Measurements from ENCODE around the gene PRDX1.
A peak's percentile ranks its signal among the peaks of the same experiment; 100 is the strongest.
"Not testable (repeated sequence)": the region's sequence is repeated elsewhere in the genome, so short reads cannot be mapped to it uniquely, and the experiment has no call there.

PRDX1 gene

GRCh38 chr1:45535988-45536766, 14.5 kb upstream of the PRDX1 start:
- DNase-seq, result no peak

DNA sequence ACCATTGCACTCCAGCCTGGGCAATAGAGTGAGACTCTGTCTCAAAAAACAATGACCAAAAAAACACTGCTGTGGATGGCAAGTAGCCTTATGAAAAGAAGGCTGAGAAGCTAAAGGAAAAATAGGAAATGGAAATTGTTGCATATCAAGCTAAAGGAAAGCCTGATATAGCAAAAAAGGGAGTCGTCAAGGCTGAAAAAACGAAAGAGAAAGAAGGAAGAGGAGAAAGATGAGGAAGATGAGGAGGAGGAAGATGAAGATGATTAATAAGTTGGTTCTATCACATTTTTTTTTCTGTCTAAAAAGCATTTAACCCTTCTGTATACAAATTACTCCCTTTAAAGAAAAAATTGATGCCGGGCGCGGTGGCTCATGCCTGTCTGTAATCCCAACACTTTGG, 10.2 kb upstream of the PRDX1 start:
- no peak for DNase-seq

DNA sequence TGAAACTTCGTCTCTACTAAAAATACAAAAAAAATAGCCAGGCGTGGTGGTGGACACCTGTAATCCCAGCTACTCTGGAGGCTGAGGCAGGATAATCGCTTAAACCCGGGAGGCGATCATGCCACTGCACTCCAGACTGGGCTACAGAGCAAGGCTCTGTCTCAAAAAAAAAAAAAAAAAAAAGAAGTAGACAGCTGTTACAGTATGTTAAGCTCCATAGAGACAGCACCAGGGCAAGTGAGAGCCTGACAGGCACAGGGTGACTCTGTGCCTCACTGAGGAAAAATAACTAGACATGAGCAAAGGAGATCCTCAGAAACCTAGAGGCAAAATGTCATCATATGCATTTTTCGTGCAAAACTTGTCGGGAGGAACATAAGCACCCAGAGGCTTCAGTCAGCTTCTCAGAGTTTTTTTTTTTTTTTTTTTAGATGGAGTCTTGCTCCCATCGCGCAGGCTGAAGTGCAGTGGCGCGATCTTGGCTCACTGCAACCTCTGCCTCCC, 9.0 kb upstream of the PRDX1 start:
- DNase-seq, result no peak

- DNase-seq, result no peak
These were observed 4.5 kb upstream of the PRDX1 start for GRCh38 chr1:45526135-45526644.

DNA sequence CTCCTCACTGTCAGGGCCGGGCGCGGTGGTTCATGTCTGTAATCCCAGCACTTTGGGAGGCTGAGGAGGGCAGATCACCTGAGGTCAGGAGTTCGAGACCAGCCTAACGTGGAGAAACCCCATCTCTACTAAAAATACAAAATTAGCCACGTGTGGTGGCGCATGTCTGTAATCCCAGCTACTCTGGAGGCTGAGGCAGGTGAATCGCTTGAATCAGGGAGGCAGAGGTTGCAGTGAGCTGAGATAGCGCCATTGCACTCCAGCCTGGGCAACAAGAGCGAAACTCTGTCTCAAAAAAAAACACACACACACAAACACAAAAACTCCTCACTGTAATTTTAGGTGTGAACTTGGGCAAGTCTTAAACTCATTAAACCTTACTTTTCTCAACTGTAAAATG, 2.3 kb upstream of the PRDX1 start:
- DNase-seq, result not testable (repeated sequence)

DNA sequence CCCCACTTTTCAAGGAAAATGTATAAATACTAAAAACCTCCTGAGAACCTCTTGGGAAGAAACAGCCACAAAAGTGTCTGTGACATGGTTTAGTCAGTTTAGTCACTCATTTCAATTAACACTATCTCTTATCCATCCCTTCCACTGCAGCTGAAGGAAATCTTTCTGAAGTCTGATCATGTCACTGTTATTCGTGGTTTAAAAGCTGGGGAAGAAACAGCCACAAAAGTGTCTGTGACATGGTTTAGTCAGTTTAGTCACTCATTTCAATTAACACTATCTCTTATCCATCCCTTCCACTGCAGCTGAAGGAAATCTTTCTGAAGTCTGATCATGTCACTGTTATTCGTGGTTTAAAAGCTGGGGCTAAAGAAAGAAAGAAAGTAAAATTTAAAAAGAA, 1.8 kb upstream of the PRDX1 start:
- DNase-seq, result not testable (repeated sequence)

- DNase-seq, result no peak
These were observed 830 bp upstream of the PRDX1 start for GRCh38 chr1:45522324-45523104.

DNA sequence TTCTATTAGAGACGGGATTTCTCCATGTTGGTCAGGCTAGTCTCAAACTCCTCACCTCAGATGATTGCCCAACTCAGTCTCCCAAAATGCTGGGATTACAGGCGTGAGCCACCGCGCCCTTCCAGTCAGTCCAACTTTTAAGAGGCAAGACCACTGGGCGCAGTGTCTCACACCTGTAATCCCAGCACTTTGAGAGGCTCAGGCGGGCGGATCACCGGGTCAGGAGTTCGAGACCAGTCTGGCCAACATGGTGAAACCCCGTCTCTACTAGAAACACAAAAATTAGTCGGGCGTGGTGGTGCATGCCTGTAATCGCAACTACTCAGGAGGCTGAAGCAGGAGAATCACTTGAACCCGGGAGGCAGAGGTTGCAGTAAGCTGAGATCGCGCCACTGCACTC, 1.9 kb downstream of the PRDX1 start:
- DNase-seq, result not testable (repeated sequence)

DNA sequence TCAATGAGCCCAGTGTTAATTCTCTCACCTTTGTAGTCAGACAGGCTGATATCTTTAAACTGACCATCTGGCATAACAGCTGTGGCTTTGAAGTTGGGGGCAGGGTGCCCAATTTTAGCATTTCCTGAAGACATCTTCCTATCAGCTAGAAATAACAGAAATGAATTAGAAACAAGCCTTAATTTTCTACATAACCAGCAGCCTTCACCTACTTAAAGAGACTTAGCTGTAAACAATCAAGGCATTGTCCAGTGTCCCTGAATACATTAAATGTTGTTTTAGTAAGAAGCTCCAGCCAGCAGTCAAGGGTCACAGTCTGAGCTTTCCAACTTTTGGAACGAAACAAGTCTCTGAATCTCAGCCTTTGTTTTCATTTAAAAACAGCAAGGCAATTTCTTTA, 2.8 kb downstream of the PRDX1 start:
- DNase-seq, result no peak

GRCh38 chr1:45518366-45518765, 3.3 kb downstream of the PRDX1 start:
- DNase-seq, result not testable (repeated sequence)

GRCh38 chr1:45516465-45516864, 5.2 kb downstream of the PRDX1 start:
- DNase-seq, result no peak

GRCh38 chr1:45516036-45516435, 5.6 kb downstream of the PRDX1 start:
- no peak for DNase-seq

GRCh38 chr1:45513532-45514260, 8.0 kb downstream of the PRDX1 start:
- DNase-seq, result not testable (repeated sequence)

DNA sequence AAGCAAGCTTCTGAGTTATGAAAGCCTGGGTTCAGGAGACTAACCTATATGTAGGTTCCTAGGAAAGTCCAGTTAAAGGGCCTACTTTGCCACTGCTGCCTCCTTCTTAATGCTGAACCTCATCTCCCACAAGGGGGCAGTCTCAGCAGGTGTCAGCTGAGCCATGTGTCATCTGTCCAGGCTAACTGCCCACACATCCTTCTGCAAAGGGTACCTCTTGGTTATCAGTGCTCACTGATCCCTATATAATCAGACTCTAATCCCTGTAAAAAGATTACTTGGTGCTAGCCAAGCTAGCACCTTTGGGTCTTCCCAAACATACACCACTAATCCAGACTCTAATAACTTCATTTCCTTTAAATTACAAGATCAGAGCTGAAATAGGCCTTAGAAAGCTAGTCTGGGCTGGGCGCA, 9.0 kb downstream of the PRDX1 start:
- DNase-seq, result peak; percentile 59

DNA sequence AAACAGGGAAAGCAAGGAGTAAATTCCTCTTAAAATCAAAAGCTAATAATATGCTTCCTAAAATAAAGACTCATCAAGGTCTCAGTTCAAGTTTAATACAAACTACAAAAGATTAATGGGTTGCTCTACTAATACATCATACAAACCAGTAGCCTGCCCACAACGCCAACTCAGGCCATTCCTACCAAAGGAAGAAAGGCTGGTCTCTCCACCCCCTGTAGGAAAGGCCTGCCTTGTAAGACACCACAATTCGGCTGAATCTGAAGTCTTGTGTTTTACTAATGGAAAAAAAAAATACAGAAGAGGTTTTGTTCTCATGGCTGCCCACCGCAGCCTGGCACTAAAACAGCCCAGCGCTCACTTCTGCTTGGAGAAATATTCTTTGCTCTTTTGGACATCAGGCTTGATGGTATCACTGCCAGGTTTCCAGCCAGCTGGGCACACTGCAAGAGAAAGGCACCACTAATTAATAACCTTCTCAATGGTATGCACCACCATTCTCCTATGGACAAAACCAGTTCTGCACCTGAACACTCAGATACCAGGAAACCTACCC, 10.6 kb downstream of the PRDX1 start:
- DNase-seq, result no peak

GRCh38 chr1:45510036-45510971, 11.4 kb downstream of the PRDX1 start:
- DNase-seq, result no peak

- DNase-seq, result no peak
These were observed 13.2 kb downstream of the PRDX1 start for GRCh38 chr1:45508295-45509151.

DNA sequence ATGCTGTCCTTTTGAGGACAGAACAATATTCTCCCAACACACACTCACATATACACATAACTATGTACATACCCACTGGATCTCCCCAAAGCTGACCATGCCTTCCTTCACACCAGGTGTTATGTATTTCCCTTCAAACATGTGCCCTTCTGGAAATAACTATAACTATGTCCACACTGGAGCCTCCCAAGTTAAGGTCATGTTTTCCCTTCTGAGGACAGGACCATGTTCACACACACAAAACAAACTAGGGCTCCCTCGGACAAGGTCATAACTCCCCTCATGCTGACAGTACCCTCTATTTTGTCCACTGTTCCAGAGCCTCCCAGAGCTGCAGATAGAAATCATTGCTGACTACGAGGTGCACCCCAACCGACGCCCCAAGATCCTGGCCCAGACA, 13.8 kb downstream of the PRDX1 start:
- DNase-seq, result no peak

- DNase-seq, result no peak
These were observed 14.5 kb downstream of the PRDX1 start for GRCh38 chr1:45507195-45507594.

All from retina (tissue), 1 donor.